Measurements from ENCODE around the gene EMC1. TPM values are rescaled to one million over a fixed set of nuclear protein-coding genes. Genes with fewer than 3 reads are reported as not detected.

EMC1 gene
- total RNA-seq, 1 donor from 2014 or later, result 52.2 TPM

GRCh38 chr1:19255288-19255687 is 4.0 kb upstream of the EMC1 start:
- Mint-ChIP-seq H3K36me3 (ENCODE audit: unreplicated experiment) (peaks cover 16% of the 10 kb centered on the region), H3K27ac (ENCODE audit: unreplicated experiment) (no peak overlapping the region), H3K27me3 (ENCODE audit: unreplicated experiment) (no peaks in the 10 kb centered on the region), H3K4me3 (ENCODE audit: unreplicated experiment) (no peak overlapping the region), H3K4me1 (ENCODE audit: unreplicated experiment) (peaks cover 20% of the 10 kb centered on the region), H3K9me3 (ENCODE audit: unreplicated experiment) (no peaks in the 10 kb centered on the region)
- DNase-seq (ENCODE audit: extremely low spot score, unreplicated experiment), result no peak
- TF ChIP-seq, protein P1, sequence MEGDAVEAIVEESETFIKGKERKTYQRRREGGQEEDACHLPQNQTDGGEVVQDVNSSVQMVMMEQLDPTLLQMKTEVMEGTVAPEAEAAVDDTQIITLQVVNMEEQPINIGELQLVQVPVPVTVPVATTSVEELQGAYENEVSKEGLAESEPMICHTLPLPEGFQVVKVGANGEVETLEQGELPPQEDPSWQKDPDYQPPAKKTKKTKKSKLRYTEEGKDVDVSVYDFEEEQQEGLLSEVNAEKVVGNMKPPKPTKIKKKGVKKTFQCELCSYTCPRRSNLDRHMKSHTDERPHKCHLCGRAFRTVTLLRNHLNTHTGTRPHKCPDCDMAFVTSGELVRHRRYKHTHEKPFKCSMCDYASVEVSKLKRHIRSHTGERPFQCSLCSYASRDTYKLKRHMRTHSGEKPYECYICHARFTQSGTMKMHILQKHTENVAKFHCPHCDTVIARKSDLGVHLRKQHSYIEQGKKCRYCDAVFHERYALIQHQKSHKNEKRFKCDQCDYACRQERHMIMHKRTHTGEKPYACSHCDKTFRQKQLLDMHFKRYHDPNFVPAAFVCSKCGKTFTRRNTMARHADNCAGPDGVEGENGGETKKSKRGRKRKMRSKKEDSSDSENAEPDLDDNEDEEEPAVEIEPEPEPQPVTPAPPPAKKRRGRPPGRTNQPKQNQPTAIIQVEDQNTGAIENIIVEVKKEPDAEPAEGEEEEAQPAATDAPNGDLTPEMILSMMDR (IDR thresholded peaks at IDR 0.05), result no peak

DNA sequence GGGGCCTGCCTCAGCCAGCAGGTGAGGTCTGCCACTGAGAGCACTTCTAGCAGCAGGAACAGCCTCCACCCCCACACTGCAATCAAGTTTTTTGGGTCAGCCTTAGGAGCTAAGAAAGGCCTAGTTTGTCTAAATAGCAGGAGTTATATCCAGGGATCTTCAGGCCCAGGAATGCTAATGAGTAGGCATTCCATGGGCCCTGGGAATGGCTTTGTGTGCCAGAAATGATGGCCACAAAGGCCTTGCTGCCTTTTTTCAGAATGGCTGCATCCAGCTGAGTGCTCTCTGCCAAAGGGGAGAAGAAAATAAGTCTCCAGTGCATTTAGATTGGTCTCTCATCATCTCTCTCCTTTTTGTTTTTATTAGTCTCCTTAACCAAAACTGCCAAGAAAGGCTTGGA is 3.1 kb upstream of the EMC1 start:
- no peaks in the 10 kb centered on the region for H3K9me3 Mint-ChIP-seq (ENCODE audit: unreplicated experiment)
- H3K4me3 Mint-ChIP-seq (ENCODE audit: unreplicated experiment), result no peak overlapping the region
- no peak overlapping the region for H3K27ac Mint-ChIP-seq (ENCODE audit: unreplicated experiment)
- no peak for DNase-seq (ENCODE audit: extremely low spot score, unreplicated experiment)
- TF ChIP-seq, protein P1 (IDR thresholded peaks at IDR 0.05), result no peak
- H3K36me3 Mint-ChIP-seq (ENCODE audit: unreplicated experiment), result peaks cover 9% of the 10 kb centered on the region
- H3K4me1 Mint-ChIP-seq (ENCODE audit: unreplicated experiment), result peaks cover 22% of the 10 kb centered on the region
- no peaks in the 10 kb centered on the region for H3K27me3 Mint-ChIP-seq (ENCODE audit: unreplicated experiment)

DNA sequence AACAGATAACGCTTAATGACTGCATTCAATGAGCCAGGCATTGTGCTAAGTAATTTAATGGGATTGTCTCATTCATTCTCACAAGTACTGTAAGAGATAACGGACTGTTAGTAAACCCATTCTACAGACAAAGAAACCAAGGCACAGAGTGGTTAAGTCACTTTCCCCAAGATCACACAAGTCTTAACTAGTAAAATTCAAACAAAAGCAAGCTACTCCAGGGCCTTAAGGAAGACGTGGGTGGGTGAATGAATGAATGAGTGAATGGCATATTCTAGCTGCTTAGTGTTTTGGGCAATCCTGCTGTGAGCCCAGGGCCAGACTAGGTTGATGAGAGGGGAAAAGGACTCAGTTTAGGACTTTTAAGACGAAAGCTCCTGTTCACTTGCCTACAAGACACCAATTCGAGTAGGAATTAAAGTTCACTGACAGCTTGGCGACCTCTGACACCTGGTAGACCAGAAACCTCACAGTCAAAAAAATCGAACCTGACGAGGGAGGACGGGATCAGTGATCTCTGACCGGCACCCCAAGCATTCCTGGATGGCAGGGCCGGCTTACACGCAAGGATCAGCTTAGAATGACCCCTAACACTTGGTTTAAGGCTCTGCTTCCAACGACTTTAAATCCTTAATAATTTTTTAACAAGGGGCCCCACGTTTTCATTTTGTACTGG is 557 bp downstream of the EMC1 start:
- Mint-ChIP-seq H3K4me1 (ENCODE audit: unreplicated experiment) (peaks cover 22% of the 10 kb centered on the region), H3K36me3 (ENCODE audit: unreplicated experiment) (no peaks in the 10 kb centered on the region), H3K27ac (ENCODE audit: unreplicated experiment) (peak overlapping the region; percentile 89), H3K27me3 (ENCODE audit: unreplicated experiment) (no peaks in the 10 kb centered on the region), H3K4me3 (ENCODE audit: unreplicated experiment) (peak overlapping the region; percentile 94), H3K9me3 (ENCODE audit: unreplicated experiment) (no peaks in the 10 kb centered on the region)
- no peak for DNase-seq (ENCODE audit: extremely low spot score, unreplicated experiment)
- TF ChIP-seq, protein P1 (IDR thresholded peaks at IDR 0.05), result no peak

DNA sequence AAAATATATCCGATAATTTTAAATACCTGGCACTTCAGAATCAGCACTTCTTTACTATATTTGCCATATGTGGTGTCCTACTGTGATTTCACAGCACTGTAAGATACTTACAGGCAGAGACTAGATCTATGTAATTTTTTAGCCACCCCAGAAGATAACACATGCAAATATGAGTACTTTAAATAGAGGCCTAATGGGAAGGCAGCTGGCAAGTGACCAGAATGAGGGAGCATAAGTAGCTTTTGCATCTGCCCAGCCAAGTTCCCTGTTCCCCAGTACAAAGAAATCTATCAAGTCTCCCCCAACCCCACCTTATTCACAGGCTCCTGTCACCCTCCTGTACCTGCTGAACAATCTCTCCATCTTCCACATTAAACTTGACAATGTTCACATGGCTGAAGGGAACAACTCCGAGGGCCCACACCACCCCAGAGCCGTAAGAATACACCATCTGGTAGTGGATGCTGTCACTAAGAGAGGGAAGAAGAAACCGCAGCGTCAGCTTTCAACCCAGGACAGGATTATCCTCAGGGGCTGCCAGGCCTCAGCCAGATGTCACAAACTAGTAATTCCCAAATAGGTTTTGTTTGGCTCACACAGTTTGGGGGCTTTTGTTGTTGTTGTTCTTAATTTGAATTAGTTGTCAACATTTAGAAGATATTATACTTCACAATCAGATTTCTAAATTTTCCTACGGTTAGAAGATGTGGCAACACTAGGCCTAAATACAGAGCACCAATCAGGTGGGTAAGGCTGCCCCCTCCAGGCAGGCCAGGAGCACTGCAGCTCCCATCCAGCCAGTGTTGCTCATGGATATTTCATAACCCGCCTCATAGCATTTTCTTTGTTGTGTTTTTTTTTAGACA is 10.4 kb downstream of the EMC1 start:
- Mint-ChIP-seq H3K36me3 (ENCODE audit: unreplicated experiment) (peaks cover 38% of the 10 kb centered on the region), H3K4me1 (ENCODE audit: unreplicated experiment) (no peaks in the 10 kb centered on the region), H3K9me3 (ENCODE audit: unreplicated experiment) (no peaks in the 10 kb centered on the region), H3K27me3 (ENCODE audit: unreplicated experiment) (no peaks in the 10 kb centered on the region), H3K4me3 (ENCODE audit: unreplicated experiment) (no peak overlapping the region), H3K27ac (ENCODE audit: unreplicated experiment) (peak overlapping the region; percentile 47)
- TF ChIP-seq, protein P1 (IDR thresholded peaks at IDR 0.05), result peak; percentile 92
- DNase-seq (ENCODE audit: extremely low spot score, unreplicated experiment), result no peak

GRCh38 chr1:19239876-19240275 is 11.4 kb downstream of the EMC1 start:
- H3K9me3 Mint-ChIP-seq (ENCODE audit: unreplicated experiment), result no peaks in the 10 kb centered on the region
- no peak for DNase-seq (ENCODE audit: extremely low spot score, unreplicated experiment)
- H3K27me3 Mint-ChIP-seq (ENCODE audit: unreplicated experiment), result no peaks in the 10 kb centered on the region
- H3K4me1 Mint-ChIP-seq (ENCODE audit: unreplicated experiment), result no peaks in the 10 kb centered on the region
- H3K27ac Mint-ChIP-seq (ENCODE audit: unreplicated experiment), result no peak overlapping the region
- TF ChIP-seq, protein P1 (IDR thresholded peaks at IDR 0.05), result no peak
- no peak overlapping the region for H3K4me3 Mint-ChIP-seq (ENCODE audit: unreplicated experiment)
- H3K36me3 Mint-ChIP-seq (ENCODE audit: unreplicated experiment), result peaks cover 36% of the 10 kb centered on the region

All from osteocyte (in vitro differentiated cells).